NCI-H526 (cell line): Measurements from ENCODE around the gene SIK1.
"Not testable (repeated sequence)": the region's sequence is repeated elsewhere in the genome, so short reads cannot be mapped to it uniquely, and the experiment has no call there.

Experiments used
- DNase-seq, 2 experiments: peaks; one replicate each; lab custom pipeline; 2025; lab: John Stamatoyannopoulos, UW

SIK1 gene

DNA sequence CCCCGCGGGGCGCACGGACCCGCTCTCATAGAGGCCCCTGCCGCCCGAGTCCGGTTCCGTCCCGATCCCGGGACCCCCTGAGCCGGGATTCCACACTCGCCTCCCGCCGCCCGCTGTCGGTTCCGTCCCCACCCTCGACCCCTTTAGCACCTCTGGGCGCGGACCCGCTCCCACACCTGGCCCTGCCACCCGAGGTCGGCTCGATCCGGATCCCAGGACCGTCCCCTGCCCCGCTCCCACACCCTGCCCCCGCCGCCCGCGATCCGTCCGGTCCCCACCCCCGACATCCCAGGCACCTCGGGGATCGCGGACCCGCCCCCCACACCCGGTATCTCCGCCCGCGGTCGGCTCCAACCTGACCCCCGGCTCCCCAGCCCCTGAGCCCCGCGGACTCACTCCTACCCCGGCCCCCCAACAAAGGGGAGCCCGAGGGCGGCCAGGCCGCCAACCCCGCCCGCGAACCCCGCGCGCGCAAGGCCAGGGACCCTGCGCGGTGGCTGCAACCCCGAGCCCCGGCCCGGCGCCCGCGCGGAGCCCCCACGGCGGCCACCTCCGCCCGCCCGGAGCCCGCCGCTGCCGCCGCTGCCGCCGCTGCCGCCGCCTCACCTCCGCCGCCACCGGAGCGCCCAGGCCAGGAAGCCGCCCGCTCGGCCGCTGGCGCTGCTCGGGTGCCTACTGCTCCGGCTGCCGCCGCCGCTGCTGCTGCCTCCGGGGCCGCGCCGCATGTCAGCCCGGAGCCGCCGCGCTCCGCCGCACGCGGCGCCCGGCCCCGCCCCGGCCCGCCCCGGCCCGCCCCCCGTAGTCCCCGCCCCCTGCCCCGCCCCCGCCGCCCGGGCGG lies at the start of gene SIK1:
Gene SIK1 (minus strand): TSS at position 728 of the 838 bp plus-strand sequence. CDS start 953 bp downstream, outside the sequence.
- DNase-seq: not testable (repeated sequence)

DNA sequence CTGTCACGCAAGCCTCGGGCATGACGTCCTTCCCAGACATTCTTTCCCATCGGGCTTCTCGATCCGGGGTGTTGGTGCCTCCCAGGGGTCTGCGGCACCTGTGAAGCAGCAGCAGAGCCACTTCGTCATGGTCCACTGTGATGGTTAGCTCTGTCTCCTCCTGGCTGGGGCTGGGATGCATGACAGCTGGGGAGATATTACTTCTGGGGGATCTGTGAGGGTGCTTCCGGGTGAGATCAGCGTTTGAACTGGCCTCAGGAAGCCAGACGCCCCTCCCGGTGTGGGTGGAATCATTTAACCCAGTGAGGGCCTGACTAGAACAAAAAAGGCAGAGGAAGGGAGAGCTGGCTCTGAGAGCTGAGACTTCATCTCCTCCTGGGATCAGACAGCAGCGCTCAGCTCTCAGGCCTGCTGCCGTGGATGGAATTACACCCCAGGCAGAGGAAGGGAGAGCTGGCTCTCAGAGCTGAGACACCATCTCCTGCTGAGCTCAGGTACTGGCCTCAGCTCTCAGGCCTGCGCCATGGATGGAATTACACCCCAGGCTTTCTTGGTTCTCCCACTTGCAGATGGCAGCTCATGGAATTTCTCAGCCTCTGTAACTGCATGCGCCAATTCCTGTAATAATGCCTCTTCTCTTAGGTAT lies 44.8 kb upstream of the SIK1 start:
- not testable (repeated sequence) for DNase-seq

DNA sequence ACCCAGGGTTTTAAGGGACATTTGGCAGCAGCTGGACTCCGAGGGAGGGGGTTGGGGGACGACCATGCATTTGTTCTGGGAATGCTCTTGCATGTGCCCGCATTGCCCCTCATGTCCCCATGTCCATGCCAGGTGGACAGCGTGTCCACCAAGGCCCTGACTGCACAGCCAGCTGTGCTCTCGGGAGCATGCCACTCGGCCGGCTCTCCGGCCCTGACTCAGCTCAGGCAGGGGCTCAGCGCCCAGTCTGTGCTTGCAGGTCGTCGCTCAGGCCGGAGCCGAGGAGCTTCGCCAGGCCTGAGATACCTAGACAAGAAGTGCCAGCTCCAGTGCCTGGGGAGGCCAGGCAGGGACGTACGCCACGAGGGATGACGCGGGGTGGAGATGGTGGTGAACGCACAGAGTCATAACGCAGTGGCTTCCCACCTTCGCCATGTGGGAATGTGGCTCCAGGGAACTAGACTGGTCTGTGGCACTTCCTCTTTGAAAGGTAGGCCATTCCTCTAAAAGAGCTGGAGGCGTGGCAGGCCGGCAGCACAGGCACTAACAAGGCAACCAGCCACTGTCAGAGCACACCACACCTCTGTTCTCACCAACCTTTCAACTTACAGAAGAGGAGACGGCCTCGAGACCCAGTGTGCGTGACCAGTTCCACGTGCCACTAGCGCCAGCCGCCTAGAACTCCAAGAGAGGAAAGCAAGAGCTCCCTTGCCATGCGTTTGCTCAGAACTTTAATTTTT lies 43.0 kb upstream of the SIK1 start:
- DNase-seq: not testable (repeated sequence)

DNA sequence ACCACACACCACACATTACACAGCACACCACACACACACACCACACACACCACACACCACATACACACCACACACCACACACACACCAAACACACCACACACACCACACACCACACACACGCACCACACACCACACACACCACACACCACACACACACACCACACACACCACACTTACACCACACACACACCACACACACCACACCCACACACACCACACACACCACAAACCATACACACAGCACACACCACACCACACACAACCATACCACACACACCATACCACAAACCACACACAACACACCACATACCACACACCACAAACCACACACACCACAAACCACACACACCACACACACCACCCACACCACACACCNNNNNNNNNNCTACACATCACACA lies 40.9 kb upstream of the SIK1 start:
- no peak for DNase-seq

DNA sequence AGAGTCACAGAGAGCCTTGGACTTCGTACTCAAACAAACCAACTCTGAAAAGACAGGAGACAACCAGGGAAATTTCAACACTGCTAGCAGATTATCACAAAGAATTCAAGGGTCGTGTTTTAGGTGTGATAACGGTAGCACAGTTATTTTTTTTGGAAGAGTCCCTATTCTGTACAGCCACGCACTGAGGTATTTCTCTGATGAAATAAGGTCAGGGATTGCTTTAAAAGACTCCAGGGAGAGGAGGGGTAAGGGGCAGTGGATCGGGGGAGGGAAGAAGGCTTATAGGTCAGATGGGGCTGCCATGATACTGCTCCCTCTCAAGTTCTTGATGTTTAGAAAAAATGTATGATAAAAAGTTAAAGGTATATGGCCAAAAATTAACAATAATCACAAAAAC lies 38.2 kb upstream of the SIK1 start:
- not testable (repeated sequence) for DNase-seq

DNA sequence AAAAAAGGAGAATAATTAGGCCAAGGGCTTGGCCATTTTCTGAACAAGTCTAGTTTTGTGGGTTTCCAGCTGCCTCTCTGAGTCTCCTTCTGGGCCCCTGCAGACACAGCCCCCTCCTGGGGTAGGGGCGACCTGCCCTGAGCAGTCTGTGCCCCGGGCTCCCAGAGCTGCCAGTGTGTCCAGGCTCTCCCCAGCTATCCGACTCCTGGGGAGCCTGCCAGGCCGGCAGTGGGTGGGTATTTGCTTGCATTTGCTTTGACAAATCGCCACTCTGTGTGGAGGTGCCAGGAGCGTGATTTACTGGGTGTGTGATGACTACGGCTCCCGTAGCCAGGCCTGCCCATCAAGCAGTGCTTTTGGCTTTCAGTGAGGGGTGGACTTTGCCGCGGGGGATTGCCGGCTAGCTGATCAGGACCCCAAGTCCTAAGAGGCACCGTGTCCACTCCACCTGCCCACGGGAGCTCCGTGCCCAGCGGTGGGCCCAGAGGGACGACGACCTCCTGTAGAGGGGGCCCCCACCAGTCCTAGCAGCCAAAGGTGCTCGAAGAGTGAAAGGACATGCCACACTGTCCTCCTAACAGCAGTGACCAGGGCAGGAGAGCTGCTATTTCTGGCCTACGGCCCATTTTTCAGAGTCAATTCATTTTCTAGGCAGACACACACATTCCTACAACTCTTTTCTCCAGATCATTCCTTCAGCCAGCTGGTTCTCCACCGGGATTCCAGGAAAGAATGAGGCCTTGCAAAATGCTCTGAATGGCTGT lies 36.7 kb upstream of the SIK1 start:
- not testable (repeated sequence) for DNase-seq

DNA sequence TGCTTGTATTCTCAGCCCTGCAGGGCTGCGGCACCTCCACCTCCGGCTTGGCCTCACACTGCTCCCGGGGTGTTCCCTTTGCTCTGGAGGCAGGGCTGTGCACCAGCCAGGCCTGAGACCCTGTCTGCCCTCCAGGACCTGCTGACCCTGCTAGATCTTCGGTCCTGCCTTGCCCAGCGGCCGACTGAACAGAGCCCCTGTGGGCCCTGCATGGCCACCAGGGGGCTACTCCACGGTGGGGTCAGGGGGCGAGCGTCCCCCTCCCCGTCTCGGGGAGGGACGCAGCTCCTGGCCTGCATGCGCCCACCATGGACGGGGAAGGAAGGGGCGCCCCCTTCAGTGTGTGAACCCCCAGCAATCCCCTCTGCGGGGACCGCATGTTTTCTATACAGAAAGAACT lies 36.0 kb upstream of the SIK1 start:
- DNase-seq: not testable (repeated sequence)

DNA sequence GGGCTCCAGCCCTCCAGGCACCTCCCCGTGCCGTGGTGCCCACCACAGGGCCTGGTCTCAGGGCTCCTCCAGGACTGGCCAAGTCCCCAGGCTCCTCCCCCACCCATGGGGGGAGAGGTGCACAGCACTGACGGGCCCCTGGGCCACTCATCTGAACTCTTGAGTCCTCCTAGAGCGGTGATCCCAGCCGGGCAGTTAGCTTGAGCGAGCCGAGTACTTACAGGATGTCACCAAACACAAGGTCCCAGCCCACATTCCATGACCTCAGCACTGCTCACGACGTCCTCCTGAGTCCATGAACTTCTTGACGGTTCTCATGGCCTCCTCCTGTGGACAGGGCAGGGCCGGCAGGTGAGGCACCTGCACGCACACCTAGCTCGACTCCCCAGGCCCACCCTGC lies 33.5 kb upstream of the SIK1 start:
- DNase-seq: not testable (repeated sequence)

DNA sequence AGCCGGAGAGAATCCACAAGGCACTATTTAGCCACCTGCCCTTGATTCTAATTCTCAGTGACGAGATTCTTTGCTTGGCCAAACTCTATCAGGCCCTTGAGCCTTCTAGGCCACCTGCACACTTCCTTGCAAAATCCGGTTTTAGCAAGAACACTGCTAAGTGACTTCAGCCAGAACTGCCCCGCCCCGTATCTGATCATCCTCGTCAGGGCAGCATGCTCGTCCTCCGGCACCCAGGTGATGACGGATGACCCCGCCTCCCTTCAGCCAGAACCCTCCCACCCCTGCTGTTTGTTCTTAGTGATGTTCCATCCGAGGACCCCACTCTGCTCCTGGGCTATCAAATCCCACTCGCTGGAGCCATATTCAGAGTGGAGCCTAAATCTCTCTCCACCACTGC lies 32.1 kb upstream of the SIK1 start:
- not testable (repeated sequence) for DNase-seq

DNA sequence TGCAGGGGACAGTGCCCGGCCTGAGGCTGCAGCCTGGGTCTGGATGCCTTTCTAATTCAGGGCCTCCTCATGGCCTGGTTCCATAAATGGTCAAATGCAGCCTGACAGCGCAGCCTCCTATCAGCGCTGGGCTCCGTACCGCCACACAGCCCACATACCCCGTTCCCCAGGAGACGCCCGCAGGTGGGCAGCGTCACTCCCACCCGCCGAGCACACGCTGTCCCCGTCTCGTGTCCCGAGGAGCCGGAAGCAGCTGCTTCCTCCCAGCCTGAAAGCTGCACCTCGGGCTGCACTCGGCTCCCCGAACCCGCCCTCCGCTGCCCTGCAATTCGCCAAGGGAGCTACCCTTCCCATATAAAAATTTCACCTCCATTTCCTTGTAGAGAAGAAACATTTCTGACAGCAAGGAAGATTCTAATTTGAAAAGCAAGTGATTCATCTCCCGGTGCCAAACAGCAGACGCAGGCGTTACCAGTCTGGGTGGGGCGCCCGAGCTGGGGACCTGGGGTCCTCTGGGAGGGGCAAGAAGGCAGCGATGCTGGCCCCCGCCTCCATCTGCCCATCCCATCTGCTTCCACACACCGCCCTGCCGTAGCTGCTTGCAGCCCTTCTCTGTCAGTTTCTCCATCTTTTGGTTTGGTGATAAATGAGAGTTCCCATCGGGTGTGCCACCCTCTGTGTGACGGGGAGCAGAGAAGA lies 29.8 kb upstream of the SIK1 start:
- DNase-seq: not testable (repeated sequence)

DNA sequence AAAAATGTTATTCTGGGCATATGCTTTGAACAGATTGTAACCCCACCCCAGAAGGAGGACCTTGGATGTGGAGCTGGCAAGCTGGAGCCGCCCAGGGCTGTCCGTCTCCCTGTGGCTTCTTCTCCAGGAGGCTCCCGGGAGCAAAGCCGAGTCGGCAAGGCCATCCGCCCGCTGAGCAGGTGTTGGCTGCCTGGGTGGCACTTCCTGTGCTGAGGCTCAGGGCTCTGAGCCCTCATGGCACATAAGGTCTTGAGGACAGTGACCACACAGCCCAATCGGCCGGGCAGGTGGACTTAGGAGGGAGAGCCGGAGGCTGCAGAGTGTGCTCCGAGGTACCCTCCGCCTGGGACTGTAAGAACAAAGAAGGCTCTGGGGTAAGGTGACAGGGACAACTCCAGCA lies 28.8 kb upstream of the SIK1 start:
- DNase-seq: not testable (repeated sequence)

DNA sequence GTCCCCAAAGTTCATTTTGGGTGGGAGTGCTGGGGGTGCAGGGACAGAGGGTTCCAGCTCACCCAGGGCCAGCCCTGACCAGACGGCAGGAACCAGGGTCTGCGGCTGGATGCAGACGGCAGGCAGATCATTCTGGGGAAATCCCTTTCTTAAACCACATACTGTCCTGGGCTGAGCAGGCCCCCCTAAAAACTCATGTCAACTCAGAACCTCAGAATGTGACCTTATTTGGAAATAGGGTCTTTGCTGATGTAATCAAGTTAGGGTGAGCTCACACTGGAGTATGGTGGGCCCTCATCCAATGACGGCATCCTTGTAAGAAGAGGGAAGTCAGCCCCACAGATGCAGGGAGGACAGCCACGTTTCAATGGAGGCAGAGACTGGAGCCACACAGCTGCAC lies 27.2 kb upstream of the SIK1 start:
- DNase-seq: not testable (repeated sequence)

DNA sequence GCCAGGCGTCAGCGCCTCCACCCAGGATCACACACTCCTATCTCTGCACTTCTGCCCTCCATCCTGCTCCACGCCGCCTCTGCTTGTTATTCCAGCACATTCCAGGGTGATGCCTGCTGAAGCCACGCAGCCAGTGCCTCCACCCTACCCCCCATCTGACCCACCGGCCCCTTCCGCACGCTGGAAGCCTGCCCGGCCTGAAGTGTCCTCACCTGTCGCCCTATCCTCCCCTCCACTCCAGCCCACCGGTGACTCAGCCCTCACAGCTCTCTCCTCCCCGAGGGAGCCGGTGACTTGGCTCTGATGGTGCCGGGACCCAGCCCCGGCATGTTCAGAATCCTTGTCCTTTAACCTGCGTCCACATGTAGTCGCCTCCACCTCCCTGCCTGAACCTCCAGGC lies 24.9 kb upstream of the SIK1 start:
- not testable (repeated sequence) for DNase-seq

DNA sequence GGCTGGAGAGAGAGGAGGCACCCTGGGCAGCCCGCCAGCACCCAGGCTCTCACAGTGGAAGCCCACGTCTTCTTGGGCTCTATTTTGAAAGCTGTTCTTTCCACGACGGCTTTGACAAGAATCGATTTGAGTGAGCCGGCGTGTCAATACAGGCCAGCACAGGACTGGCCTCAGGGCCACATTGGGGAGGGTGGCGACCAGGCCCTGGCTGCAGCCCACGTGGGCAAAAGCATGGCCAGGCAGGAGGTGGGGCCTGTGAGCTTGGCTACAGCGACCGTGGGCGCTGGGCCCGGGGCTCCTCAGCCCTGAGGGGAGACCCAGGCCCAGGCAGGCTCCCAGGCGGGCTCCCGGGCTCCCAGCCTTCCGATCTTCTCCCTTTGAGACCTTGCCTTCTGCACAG lies 23.4 kb upstream of the SIK1 start:
- not testable (repeated sequence) for DNase-seq

DNA sequence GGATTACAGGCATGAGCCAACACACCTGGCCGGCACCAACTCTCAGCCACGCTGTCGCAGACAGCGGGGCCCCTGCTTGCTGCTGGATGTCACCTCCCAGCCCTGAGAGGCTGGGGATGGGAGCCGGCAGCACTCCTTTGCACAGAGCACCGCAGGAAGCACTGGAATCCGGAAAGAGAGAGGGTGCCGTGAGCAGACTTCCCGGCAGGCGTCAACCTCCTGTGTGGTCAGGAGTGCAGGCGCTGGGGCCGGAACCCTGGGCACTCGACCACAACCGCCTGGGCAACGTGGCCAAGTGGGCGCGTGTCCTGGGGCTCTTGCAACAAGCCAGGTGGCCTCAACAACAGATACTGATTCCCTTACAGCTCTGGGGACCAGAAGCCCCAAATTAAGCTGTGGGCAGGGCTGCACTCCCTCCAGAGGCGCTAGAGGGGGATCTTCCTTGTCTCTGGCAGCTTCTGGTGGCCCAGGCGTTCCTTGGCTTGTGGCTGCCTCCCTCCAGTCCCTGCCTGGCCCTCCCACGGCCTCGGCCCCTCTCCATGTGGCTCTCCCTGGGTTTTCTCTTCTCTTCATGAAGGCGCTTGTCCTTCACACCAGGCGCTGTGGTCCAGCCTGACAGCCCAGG lies 20.5 kb upstream of the SIK1 start:
- DNase-seq: not testable (repeated sequence)

DNA sequence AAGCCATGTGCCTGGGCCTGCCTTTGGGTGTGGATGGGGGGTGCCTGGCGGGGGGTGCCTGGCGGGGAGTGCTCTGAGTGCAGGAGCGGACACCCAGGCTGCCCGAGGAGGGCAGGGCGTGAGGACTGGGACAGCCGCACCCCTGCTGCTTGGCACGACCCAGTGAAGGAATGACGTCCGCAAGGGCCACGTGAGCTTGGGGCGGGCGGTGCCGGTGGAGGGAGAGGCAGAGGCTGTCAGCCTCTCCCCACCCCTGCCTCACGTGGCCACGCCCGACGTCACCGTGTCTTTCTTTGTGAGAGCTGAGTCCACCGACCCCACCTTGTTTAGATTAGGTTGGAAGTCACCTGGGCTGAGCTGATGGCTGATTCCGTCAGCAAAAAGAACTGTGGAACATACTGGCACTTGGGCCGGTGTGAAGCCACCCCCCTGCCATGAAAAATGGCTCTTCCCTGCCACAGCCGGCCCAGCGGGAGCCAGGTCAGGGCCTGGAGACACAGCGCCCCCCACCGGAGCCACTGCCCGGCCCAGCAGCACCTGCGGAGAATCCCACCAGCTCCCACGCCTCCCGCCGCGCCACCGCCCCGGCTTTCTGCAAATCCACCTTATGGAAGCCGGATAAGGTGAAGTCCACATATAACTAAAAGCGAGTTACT lies 19.5 kb upstream of the SIK1 start:
- DNase-seq: not testable (repeated sequence)

DNA sequence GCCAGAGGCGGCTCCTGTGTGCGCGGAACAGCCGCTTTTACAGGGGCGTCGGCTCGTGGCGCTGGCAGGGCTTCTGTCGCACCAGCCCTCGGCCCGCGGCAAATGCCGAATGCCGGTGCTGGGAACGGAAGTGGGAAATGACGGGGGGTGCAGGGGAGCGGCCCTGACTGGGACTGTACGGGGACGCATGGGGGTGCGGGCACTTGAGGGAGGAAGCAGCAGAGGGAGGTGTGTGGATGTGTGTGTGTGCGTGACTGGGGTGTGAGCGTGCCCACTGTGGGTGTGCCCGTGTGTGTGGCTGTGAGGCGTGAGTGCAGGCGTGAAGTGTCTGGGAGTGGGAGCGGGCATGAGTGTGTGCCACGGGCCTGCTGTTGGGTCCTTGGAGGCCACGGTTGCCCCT lies 17.6 kb upstream of the SIK1 start:
- DNase-seq: not testable (repeated sequence)

DNA sequence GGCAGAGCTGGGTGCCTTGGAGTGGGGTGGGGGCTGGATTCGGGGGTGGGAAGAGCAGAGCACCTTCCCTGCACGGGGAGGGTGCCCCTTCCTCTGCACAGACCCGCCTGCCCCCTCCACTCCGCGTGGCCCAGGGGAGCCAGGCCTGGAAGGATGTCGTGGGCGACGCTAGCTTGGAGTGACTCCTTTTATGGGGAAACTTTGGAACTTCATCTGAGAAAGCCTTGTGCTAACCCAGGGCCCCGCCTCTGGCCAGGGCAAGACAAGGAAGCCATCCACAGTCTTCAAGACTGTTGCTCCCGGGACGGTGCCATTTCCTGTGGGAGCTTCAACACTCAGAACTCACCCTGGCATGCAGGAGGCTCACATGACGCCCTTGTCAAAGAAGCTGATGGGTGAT lies 15.6 kb upstream of the SIK1 start:
- DNase-seq: not testable (repeated sequence)

DNA sequence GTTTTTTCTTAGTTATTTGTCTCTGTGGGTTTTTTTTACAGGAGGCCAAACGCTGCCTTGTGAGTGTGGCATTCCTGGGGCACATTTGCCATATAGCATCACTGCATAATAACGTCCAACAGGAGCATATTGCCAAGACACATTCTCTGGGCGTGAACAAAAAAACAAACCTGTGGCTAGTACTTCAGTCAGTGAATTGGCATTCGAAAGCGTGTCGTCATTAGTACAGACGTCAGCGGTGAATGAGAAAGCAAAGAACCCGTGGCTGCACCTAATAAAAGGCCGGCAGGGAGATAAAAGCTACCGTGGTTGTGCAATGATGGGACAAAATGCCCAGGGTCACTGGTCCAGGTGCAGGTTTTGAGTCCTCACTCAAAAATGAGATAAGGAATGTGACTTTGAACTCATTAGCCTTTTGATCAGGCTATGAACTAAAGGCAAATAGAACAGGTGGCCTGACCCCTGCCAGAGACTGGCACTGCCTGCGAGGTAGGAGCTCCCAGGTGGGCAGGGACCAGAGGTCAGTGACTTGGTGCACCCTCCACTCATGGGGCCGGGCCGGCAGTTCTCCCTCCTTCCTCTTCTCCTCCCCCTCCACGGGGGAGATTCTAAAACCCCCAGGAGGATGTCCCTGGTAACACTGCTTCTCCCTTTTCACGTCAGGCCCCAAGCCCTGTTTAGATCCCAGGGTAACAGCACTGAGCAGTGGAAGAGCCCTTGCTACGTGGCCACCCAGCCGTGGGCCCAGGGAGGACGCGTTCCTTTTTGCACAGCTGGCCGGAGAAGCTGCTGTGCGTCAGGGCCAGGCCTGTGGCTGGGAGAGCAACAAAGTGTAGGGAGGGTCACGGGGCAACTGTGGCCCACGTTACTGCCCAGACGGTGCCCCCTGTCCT lies 14.2 kb upstream of the SIK1 start:
- DNase-seq: not testable (repeated sequence)
